GM13976 (cell line): ENCODE results near the gene DUSP12.
"Not testable (repeated sequence)": the region's sequence is repeated elsewhere in the genome, so short reads cannot be mapped to it uniquely, and the experiment has no call there.

Experiments used
- DNase-seq: peaks from one replicate; pipeline ENCODE4 v3.0.0; 2012; ENCODE audit warnings: low spot score
- CTCF ChIP-seq: IDR thresholded peaks from 2 replicates; pipeline ENCODE4 v1.5.1; 2012; ENCODE audit warnings: borderline replicate concordance, mild to moderate bottlenecking; ENCODE audit not compliant: insufficient read depth; ENCODE audit errors: extremely low read depth, missing control alignments, control extremely low read depth
- in situ Hi-C: fragments of 300-500 bp; cut with MboI; formaldehyde crosslinking; loops from one replicate; pipeline ENCODE4 v1.12.0; 2022; ENCODE audit warnings: low sequenced_read_pairs, mixed read lengths, inconsistent platforms; ENCODE audit not compliant: unreplicated experiment

Gene DUSP12

GRCh38 chr1:161721738-161722343 is 27.7 kb upstream of the DUSP12 start:
- in situ Hi-C loops, result no loop called here
- DNase-seq, result no peak

GRCh38 chr1:161722406-161722805 is 27.2 kb upstream of the DUSP12 start:
- in situ Hi-C loops, result no loop called here
- DNase-seq, result no peak
- TF ChIP-seq CTCF, result no peak

More at GRCh38 chr1:161721738-161722343, 27.7 kb upstream of the DUSP12 start:
- no peak for TF ChIP-seq CTCF

- DNase-seq, result no peak
- in situ Hi-C loops, result no loop called here
- no peak for TF ChIP-seq CTCF
Measured at GRCh38 chr1:161723459-161724141, 26.0 kb upstream of the DUSP12 start.

- in situ Hi-C loops, result loop anchor here (25.0 kb wide), 1 partner anchor 88 kb away; the partner anchor contains the start of gene FCGR3B
- DNase-seq, result not testable (repeated sequence)
Measured at GRCh38 chr1:161725258-161725907, 24.2 kb upstream of the DUSP12 start.

- in situ Hi-C loops, result loop anchor here (25.0 kb wide), 1 partner anchor 89 kb away; the partner anchor contains the start of gene FCGR3B
- TF ChIP-seq CTCF, result no peak
- DNase-seq, result no peak
Measured at GRCh38 chr1:161725908-161726472, 23.6 kb upstream of the DUSP12 start.

GRCh38 chr1:161726473-161727255 is 22.9 kb upstream of the DUSP12 start:
- in situ Hi-C loops, result loop anchor here (25.0 kb wide), 1 partner anchor 89 kb away; the partner anchor contains the start of gene FCGR3B

More at GRCh38 chr1:161726473-161727255, 22.9 kb upstream of the DUSP12 start:
- no peak for TF ChIP-seq CTCF
- peak; percentile 89 for DNase-seq
